Measurements from ENCODE around the gene TMTC4.

Gene TMTC4

DNA sequence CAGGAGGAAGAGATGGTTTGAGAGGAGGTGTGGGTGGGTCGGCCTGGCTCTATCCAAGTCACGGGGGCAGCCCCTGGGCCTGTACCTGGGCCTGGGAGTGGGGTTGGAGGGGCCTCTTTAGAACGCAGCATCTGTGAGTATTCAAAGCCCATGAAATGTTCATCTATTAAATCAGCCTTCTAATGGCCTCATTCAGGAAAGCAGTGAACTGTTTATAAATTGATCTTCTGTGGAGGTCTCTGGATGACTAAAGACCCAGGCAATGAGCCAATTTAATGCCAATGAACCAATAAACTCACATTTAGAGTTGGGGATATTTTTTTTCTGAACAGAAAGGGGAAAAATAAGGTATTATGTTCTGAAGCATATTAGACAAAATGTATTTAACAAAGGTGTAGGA is 66.1 kb downstream of the TMTC4 start:
- no peak overlapping the region for H3K4me3 ChIP-seq (ENCODE audit: low read depth, low read length)
- TF ChIP-seq POLR2A (IDR thresholded peaks at IDR 0.05; ENCODE audit: extremely low read depth, insufficient read length) (no peak), MYC (IDR thresholded peaks at IDR 0.05; ENCODE audit: low read depth, low read length) (no peak)
- TF ChIP-seq, protein P1, sequence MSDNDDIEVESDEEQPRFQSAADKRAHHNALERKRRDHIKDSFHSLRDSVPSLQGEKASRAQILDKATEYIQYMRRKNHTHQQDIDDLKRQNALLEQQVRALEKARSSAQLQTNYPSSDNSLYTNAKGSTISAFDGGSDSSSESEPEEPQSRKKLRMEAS (IDR thresholded peaks at IDR 0.05; ENCODE audit: low read depth, low read length) = no peak
- TF ChIP-seq, protein P2, sequence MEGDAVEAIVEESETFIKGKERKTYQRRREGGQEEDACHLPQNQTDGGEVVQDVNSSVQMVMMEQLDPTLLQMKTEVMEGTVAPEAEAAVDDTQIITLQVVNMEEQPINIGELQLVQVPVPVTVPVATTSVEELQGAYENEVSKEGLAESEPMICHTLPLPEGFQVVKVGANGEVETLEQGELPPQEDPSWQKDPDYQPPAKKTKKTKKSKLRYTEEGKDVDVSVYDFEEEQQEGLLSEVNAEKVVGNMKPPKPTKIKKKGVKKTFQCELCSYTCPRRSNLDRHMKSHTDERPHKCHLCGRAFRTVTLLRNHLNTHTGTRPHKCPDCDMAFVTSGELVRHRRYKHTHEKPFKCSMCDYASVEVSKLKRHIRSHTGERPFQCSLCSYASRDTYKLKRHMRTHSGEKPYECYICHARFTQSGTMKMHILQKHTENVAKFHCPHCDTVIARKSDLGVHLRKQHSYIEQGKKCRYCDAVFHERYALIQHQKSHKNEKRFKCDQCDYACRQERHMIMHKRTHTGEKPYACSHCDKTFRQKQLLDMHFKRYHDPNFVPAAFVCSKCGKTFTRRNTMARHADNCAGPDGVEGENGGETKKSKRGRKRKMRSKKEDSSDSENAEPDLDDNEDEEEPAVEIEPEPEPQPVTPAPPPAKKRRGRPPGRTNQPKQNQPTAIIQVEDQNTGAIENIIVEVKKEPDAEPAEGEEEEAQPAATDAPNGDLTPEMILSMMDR (IDR thresholded peaks at IDR 0.05; ENCODE audit: low read depth, low read length) = no peak
- no peak for DNase-seq (ENCODE audit: low read depth)

DNA sequence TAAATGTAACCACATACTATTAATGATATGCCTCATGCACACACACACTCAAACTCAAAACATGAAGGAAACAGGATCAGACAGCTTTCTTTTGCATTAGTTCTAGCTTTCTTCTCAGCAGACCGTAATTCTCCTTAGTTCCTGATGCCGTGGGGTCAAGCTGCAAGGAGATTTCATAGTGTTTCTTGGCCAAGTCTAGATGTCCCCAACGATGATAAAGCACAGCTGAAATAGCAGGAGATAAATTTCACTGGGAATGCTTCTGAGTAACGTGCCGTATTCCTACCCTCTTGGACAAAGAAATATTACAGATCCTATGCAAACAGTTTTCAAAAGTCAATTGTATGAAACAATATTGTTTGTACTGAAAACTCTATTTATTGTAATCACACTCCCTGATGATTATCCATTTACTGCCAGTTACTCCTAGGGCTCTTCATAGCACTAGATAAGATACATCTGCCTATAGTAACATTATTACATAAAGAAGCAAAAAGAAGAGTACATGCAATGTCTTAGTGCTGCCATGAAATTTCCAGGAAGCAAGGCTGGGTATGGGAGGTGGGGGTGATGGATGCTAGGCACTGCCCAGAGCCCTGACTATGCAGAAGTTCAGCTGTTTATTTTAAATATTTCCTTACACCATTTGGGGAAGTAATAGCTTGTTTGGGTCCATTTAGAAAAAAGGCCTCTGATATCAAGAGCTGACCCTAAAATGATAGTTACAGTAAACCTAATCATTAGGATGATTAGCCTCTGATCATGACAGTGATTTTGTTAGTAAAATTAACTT is 69.5 kb downstream of the TMTC4 start:
- H3K4me3 ChIP-seq (ENCODE audit: low read depth, low read length) = no peak overlapping the region
- DNase-seq (ENCODE audit: low read depth) = no peak
- TF ChIP-seq, protein P1 (IDR thresholded peaks at IDR 0.05; ENCODE audit: low read depth, low read length) = no peak
- TF ChIP-seq POLR2A (IDR thresholded peaks at IDR 0.05; ENCODE audit: extremely low read depth, insufficient read length) = no peak
- TF ChIP-seq, protein P2 (IDR thresholded peaks at IDR 0.05; ENCODE audit: low read depth, low read length) = no peak
- no peak for TF ChIP-seq MYC (IDR thresholded peaks at IDR 0.05; ENCODE audit: low read depth, low read length)

DNA sequence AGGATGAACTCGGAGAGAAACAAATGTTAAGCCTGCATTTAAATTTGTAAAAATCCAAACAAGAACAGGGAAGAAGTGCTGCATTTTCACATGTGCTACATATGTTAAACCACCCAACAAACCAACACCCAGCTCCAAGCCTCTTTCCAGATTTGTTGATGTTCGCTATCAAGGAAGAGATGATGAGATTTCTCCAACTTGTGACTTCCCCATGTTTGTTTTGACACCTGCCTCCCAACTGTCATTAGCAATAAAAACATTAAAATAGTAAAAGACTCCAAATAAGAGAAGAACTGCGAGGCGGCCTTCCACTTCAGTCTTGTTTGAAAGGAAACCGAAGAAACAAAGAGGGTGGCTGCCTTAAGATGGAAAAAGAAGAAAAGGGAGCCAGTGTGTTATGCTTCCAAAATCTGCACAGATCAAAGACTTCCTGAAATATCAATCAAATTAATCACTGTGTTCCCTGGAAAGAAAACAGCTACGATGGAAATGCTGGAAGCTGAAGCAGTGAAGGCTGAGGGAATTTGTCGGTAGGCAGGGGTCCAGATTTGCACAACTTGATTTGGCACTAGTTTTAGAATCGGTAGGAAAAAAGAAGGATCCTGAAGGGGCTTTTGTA is 72.0 kb downstream of the TMTC4 start:
- TF ChIP-seq, protein P2 (IDR thresholded peaks at IDR 0.05; ENCODE audit: low read depth, low read length) = no peak
- TF ChIP-seq POLR2A (IDR thresholded peaks at IDR 0.05; ENCODE audit: extremely low read depth, insufficient read length) = no peak
- TF ChIP-seq, protein P1 (IDR thresholded peaks at IDR 0.05; ENCODE audit: low read depth, low read length) = no peak
- no peak for TF ChIP-seq MYC (IDR thresholded peaks at IDR 0.05; ENCODE audit: low read depth, low read length)

DNA sequence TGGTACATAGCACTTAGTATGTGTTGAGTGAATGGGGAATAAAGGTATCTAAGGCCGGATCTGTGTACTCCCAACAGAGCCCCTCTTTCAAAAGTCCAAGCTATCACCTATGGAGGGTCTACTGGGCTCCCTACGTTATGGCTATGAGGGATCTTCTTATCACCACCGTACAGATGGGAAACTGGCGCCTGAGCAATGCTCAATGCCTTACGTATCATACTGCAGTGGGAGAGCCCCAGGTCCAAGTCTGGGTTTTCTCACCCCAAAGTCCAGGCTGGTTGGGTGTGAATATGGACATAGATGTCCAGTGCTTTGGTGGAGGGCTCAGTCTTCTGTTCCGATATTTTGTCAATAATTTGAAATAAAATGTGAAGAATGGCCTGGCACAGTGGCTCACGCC is 72.9 kb downstream of the TMTC4 start:
- TF ChIP-seq, protein P2 (IDR thresholded peaks at IDR 0.05; ENCODE audit: low read depth, low read length) = no peak
- TF ChIP-seq MYC (IDR thresholded peaks at IDR 0.05; ENCODE audit: low read depth, low read length) (no peak), POLR2A (IDR thresholded peaks at IDR 0.05; ENCODE audit: extremely low read depth, insufficient read length) (no peak)
- TF ChIP-seq, protein P1 (IDR thresholded peaks at IDR 0.05; ENCODE audit: low read depth, low read length) = no peak

More for the DNA sequence above, 72.0 kb downstream of the TMTC4 start:
- H3K4me3 ChIP-seq (ENCODE audit: low read depth, low read length) = no peak overlapping the region
- no peak for DNase-seq (ENCODE audit: low read depth)

DNA sequence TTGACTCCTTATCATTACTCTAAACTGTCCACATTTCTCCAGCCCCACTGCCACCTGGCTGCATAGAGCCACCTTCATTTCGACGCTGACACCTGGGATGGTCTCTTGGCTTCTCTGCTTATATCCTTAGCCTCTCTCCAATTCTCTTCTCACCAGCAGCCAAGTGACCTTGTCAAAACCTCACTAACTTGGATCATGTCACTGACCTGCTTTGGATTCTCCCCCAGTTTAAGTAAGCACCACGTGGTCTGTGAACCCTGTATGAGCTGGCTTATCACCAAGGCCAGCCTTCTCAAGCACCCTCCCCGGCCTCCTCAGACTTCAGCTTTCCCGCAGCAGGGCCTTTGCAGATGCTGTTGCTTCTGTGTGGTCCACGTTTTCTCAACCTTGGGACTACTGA is 73.7 kb downstream of the TMTC4 start:
- TF ChIP-seq MYC (IDR thresholded peaks at IDR 0.05; ENCODE audit: low read depth, low read length) (no peak), POLR2A (IDR thresholded peaks at IDR 0.05; ENCODE audit: extremely low read depth, insufficient read length) (no peak)
- TF ChIP-seq, protein P1 (IDR thresholded peaks at IDR 0.05; ENCODE audit: low read depth, low read length) = no peak
- TF ChIP-seq, protein P2 (IDR thresholded peaks at IDR 0.05; ENCODE audit: low read depth, low read length) = no peak
- no peak for DNase-seq (ENCODE audit: low read depth)
- H3K4me3 ChIP-seq (ENCODE audit: low read depth, low read length) = no peak overlapping the region

More for the DNA sequence above, 72.9 kb downstream of the TMTC4 start:
- no peak overlapping the region for H3K4me3 ChIP-seq (ENCODE audit: low read depth, low read length)
- no peak for DNase-seq (ENCODE audit: low read depth)

Measured in NB4 (cell line).